Breast epithelium (tissue), 4 donors: ENCODE data around the gene NCOR1. TPM values are rescaled to one million over a fixed set of nuclear protein-coding genes. Genes with fewer than 3 reads are reported as not detected.
"Not testable (repeated sequence)": the region's sequence is repeated elsewhere in the genome, so short reads cannot be mapped to it uniquely, and the experiment has no call there.

Source experiments
- DNase-seq, 2 donors: peaks; one replicate each; pipeline ENCODE4 v3.0.0-alpha.2; 2019; ENCODE audit warnings: low spot score in 2 of 2
- H3K27ac ChIP-seq, 2 donors: fragments of 200-600 bp; sonication (generic) in 1 of 2; one replicate each; pipeline ENCODE4 v1.5.1; 2016 to 2019; ENCODE audit warnings: mild to moderate bottlenecking in 1 of 2
- H3K27me3 ChIP-seq, 2 donors: fragments of 200-600 bp; sonication (generic) in 1 of 2; one replicate each; pipeline versions ENCODE4 v1.5.1 to v1.6.0; 2017 to 2019; ENCODE audit warnings: control low read depth in 1 of 2, mild to moderate bottlenecking in 1 of 2
- H3K36me3 ChIP-seq: fragments of 200-600 bp; one replicate; pipeline ENCODE4 v1.5.1; 2019
- H3K4me1 ChIP-seq, 2 donors: fragments of 200-600 bp; sonication (generic); one replicate each; pipeline ENCODE4 v1.5.1; 2016 to 2019; ENCODE audit warnings: control low read depth in 1 of 2
- H3K4me3 ChIP-seq, 3 donors: fragments of 200-600 bp; sonication (generic); 1 replicate in 2 of 3; 2 replicates in 1 of 3; pipeline ENCODE4 v1.5.1; 2016 to 2019; ENCODE audit warnings: mild to moderate bottlenecking in 3 of 3, moderate library complexity in 2 of 3
- H3K9me3 ChIP-seq, 2 donors: fragments of 200-600 bp; sonication (generic) in 1 of 2; one replicate each; pipeline ENCODE4 v1.5.1; 2016 to 2019; ENCODE audit warnings: control low read depth in 1 of 2
- CTCF ChIP-seq, 3 donors: fragments of 450-650 bp; IDR thresholded peaks; one replicate each; pipeline ENCODE4 v1.5.1; 2016 to 2017; ENCODE audit warnings: antibody characterized with exemption in 3 of 3, mild to moderate bottlenecking in 3 of 3, moderate library complexity in 3 of 3
- POLR2A ChIP-seq: fragments of 450-650 bp; IDR thresholded peaks from one replicate; pipeline ENCODE4 v1.6.1; 2016; ENCODE audit warnings: antibody characterized with exemption, mild to moderate bottlenecking, moderate library complexity
- POLR2AphosphoS5 ChIP-seq, 3 donors: sonication (generic); formaldehyde crosslinking; IDR thresholded peaks; one replicate each; pipeline ENCODE4 v1.6.1; 2017; ENCODE audit warnings: antibody characterized with exemption in 3 of 3
- intact Hi-C: fragments of 100-400 bp; cut with DNase I; formaldehyde crosslinking; loops from one replicate; pipeline ENCODE4 v1.15.1; 2023; ENCODE audit warnings: low total_unique reads
- total RNA-seq, 3 donors: library from RNA; depleted of rRNA; stranded (reverse); fragments of >200 nt; gene quantifications; one replicate each; pipeline ENCODE4 v1.1.0, GENCODE V29; 2016

NCOR1 gene
- total RNA-seq, 3 donors from 2014 or later, result 118 to 229 (median 174) TPM

GRCh38 chr17:16158714-16159113 is 56.6 kb downstream of the NCOR1 start:
- Histone ChIP-seq H3K4me1 (no peaks in the 10 kb centered on the region), H3K9me3 (no peaks in the 10 kb centered on the region), H3K36me3 (no peaks in the 10 kb centered on the region), H3K27ac (no peak overlapping the region), H3K27me3 (no peaks in the 10 kb centered on the region), H3K4me3 (no peak overlapping the region)
- TF ChIP-seq POLR2AphosphoS5 (IDR thresholded peaks at IDR 0.05) (no peak), POLR2A (no peak), CTCF (IDR thresholded peaks at IDR 0.05) (no peak)
- intact Hi-C loops, result loop anchor here (10.0 kb wide), 1 partner anchor 654 kb away; no protein-coding TSS in a partner anchor
- DNase-seq, result no peak

GRCh38 chr17:16155536-16155935 is 59.8 kb downstream of the NCOR1 start:
- intact Hi-C loops, result loop anchor here (10.0 kb wide), 1 partner anchor 651 kb away; no protein-coding TSS in a partner anchor
- Histone ChIP-seq H3K27me3 (no peaks in the 10 kb centered on the region), H3K4me1 (no peaks in the 10 kb centered on the region), H3K4me3 (no peak overlapping the region), H3K9me3 (no peaks in the 10 kb centered on the region), H3K36me3 (peaks cover 11% of the 10 kb centered on the region), H3K27ac (no peak overlapping the region)
- no peak for TF ChIP-seq CTCF (IDR thresholded peaks at IDR 0.05)
- TF ChIP-seq POLR2A, result no peak
- TF ChIP-seq POLR2AphosphoS5 (IDR thresholded peaks at IDR 0.05), result no peak
- no peak for DNase-seq

GRCh38 chr17:16152326-16152725 is 63.0 kb downstream of the NCOR1 start:
- H3K4me3 ChIP-seq, H3K27ac ChIP-seq, H3K4me1 ChIP-seq, H3K27me3 ChIP-seq, H3K9me3 ChIP-seq, DNase-seq: not testable (repeated sequence)
- H3K36me3 ChIP-seq, result peaks cover 11% of the 10 kb centered on the region
- intact Hi-C loops, result loop anchor here (10.0 kb wide), 1 partner anchor 648 kb away; no protein-coding TSS in a partner anchor

GRCh38 chr17:16150251-16150856 is 65.0 kb downstream of the NCOR1 start:
- H3K36me3 ChIP-seq, result peaks cover 11% of the 10 kb centered on the region

GRCh38 chr17:16148596-16148995 is 66.7 kb downstream of the NCOR1 start:
- H3K27ac ChIP-seq, result no peak overlapping the region
- H3K4me1 ChIP-seq, result no peaks in the 10 kb centered on the region
- no peaks in the 10 kb centered on the region for H3K9me3 ChIP-seq
- TF ChIP-seq POLR2AphosphoS5 (IDR thresholded peaks at IDR 0.05), result no peak
- TF ChIP-seq CTCF (IDR thresholded peaks at IDR 0.05), result no peak
- no peak for TF ChIP-seq POLR2A
- no peaks in the 10 kb centered on the region for H3K27me3 ChIP-seq
- intact Hi-C loops, result no loop called here
- DNase-seq, result no peak
- no peak overlapping the region for H3K4me3 ChIP-seq
- peaks cover 11% of the 10 kb centered on the region for H3K36me3 ChIP-seq

More at GRCh38 chr17:16150251-16150856, 65.0 kb downstream of the NCOR1 start:
- no peaks in the 10 kb centered on the region for H3K4me1 ChIP-seq
- intact Hi-C loops, result loop anchor here (10.0 kb wide), 1 partner anchor 646 kb away; no protein-coding TSS in a partner anchor
- DNase-seq, result no peak
- H3K27me3 ChIP-seq, result no peaks in the 10 kb centered on the region
- no peak overlapping the region for H3K4me3 ChIP-seq
- H3K9me3 ChIP-seq, result no peaks in the 10 kb centered on the region
- H3K27ac ChIP-seq, result peak overlapping the region in 1 of 2 donors; percentile 41
- TF ChIP-seq POLR2AphosphoS5 (IDR thresholded peaks at IDR 0.05) (no peak), CTCF (IDR thresholded peaks at IDR 0.05) (no peak), POLR2A (no peak)

- H3K4me1 ChIP-seq, DNase-seq, H3K36me3 ChIP-seq, H3K9me3 ChIP-seq, H3K27me3 ChIP-seq, H3K27ac ChIP-seq, intact Hi-C loops, H3K4me3 ChIP-seq: not testable (repeated sequence)
Measured at GRCh38 chr17:16145319-16145890, 69.9 kb downstream of the NCOR1 start.
